Stimulated activated CD8-positive, alpha-beta memory T cell treated with anti-CD3 and anti-CD28 coated beads, Interleukin-12 subunit alpha, Interleukin-12 subunit beta, amount 100 ng/mL, for 24 hours (primary cell): ENCODE results near the gene CXCR3.

ENCODE experiments used
- DNase-seq: peaks from one replicate; pipeline ENCODE4 v3.0.0-alpha.2; 2020; ENCODE audit errors: extremely low read depth

Gene CXCR3

DNA sequence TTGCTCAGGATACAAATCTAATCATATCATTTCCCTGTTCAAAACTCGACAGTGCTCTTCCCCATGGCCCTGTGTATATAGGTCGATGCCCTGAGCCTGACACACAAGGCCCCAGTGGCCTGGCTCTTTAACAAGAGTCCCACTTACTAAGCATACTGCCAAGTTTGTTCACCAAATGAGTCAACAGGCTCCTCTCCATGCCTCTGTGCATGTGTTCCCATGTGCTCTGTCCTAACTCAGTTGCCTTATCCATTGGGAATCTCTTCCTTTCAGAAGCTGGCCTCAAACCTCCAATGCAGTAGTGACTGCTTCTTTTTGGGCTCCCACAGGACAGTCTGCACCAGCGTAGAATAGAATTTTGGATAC is 18.9 kb upstream of the CXCR3 start:
- no peak for DNase-seq

DNA sequence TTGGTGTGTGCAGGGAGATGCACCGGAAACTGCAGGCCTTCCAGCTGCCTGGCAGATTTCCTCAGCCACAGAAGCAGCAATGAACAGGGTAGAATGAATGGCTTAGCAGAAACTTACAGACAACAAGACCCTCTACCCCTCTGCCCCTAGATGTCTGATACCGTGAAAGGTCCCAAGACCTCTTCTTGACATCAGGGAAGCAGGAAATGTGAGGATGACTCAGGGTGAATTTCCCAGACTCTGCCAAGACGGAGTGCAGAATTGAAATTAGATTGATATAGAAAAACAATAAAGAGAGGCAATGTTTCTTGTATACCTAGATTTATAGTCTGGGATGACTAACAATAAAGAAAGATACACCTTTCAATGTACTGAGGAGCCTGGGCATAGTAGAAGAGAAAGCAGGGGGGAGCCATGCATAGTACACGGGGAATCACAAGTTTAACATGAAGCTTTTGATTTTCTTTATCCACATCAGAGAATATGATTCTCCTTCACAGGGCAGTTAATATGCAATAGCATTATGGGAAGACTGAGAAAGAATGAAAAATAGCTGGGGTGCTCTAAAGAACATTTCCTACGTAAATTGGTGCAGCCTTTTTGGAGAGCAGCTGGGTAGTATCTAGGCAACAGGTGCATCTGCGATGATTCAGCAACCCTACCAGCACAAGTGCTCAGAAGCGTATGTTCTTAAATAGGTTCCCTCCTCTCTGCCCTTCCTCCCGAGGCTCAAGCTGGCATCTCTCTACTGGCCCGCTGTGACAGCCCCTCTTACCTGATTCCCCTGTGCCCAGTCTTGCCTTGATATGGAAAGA is 18.3 kb upstream of the CXCR3 start:
- DNase-seq = no peak

DNA sequence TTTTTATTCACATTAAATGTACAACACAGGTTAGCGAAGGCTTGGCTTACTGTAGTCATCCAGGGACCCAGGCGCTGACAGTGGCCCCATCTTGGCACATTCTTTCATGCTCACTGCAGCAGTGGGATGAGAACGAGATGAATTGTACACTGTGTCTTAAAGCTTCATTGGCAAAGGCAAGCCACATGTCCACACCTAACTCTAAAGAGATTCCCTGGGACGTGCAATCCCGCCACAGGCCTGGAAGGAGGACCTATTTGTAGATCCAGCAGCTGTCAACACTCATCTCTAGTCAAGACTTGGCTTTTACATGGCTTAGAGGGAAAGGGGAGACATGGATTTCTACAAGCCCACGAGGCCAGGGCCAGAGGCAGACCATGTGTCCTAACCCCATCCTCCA is 16.1 kb upstream of the CXCR3 start:
- DNase-seq = no peak

GRCh38 chrX:71632923-71633657 is 14.8 kb upstream of the CXCR3 start:
- no peak for DNase-seq

DNA sequence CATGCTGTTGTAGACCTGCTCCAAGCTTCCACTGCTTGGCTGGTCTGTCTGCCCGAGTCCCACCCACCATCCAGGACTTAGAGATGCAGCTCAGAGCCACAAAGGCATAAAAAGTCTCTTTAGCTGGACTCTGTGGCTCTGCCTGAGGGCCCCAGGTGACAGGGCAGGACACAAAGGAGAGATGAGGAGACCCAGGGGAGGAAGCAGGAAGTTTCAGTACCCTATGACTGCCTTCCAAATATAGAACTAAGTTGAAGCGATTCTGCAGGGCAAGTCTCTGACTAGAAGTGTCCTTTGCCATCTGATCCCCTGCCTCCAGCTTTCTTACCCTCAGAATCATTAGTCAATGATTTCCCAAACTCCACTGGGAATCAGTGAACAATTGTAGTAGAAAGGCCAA is 11.2 kb upstream of the CXCR3 start:
- no peak for DNase-seq

- DNase-seq = no peak
Measured at GRCh38 chrX:71627588-71628404, 9.5 kb upstream of the CXCR3 start.

GRCh38 chrX:71626576-71626975 is 8.3 kb upstream of the CXCR3 start:
- DNase-seq = no peak

DNA sequence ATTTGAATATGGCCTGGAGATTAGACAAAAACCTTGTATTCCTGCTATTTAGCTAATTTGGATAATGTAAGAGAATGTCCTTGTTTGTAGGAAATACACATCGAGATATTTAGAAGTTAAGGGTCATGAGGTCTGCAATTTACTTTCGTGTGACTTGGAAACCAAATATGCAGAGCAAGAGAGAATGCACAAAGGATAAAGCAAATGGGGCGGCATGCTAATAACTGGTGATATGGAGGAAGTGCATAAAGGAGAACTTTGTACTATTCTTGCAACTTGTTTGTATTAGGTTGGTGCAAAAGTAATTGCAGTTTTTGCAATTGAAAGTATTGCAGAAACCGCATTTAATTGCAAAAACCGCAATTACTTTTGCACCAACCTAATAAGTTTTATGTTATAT is 7.2 kb upstream of the CXCR3 start:
- DNase-seq = no peak

DNA sequence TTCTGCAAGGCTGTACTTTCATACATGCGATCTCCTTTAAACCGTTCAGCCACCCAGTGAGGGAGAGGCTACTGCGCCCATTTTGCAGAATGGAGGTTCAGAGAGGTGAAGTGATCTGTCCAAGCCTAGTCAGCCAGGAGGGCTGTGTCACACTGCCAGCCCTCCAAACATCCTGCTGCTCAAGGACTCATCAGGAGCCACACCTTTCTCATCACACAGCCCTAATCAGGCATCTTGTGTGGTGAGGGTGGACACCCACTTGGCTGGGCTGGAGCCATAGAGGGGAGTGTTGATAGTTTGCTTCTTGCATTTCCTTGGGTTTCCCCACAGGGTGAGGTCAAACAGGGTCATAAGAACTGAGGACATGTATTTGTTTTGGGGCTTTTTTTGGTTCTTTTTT is 5.4 kb upstream of the CXCR3 start:
- DNase-seq = no peak

DNA sequence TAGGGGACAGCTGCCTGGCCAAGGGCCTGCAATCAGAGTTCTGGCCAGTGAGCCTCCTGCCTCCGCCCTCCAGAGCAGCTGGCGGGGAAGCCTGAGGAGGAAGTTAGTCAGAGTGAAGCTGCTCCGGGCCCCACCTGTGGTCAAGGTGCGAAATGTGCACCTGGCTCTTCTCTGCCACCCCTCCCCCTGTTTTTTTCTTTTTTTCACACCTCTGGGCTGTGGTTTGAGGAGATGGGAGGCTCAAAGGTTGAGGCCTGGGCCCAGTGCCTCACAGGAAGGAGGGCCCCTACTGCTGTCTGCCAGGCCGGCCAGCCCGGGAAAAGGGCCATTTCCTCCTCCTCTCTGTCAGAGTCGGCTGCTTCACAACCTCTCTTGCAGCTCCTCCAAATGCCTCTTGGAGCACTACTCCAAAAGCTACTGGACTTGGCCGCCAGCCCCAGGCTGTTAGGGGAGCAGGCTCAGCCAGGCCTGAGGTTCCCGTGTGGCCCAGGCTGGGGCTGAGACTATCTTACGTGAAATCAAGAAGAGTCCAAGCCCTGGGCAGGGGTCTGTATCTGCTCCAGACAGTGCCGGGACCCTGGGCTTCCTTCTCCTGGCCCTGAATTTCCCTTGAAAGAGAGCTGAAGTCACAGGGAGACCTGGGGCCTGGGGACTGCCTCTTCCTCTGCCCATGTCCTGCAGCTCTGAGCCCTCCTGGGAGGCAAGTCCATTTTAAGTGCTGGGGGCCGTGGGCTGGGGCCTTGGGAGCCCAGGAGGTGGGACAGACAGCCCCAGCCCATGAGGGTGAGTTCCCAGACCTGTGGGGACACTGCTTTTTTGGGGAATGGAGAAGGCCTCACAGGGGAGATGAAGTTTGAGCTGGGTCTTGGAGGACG is 4.5 kb upstream of the CXCR3 start:
- peak; percentile 27 for DNase-seq

- no peak for DNase-seq
Measured at GRCh38 chrX:71622032-71622575, 3.8 kb upstream of the CXCR3 start.

DNA sequence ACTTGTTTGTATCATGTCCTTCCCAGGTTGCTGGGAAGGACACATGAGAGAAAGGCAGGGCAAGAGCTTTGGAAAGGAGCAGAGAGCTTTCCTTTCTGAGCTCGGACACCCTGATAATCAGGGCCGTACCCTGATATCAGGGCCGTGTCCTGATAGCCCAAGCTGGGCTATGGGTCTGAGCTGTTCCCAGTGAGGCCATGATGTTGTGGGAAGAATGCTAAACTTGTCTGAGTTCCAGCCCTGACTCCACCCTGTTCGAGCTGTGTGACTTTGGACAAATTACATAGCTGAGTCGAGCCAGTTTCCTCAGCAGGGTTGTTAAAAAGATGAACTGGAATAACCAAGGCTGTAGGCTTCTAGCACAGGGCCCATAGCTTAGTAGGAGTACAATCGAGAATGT is 3.3 kb upstream of the CXCR3 start:
- DNase-seq = no peak

DNA sequence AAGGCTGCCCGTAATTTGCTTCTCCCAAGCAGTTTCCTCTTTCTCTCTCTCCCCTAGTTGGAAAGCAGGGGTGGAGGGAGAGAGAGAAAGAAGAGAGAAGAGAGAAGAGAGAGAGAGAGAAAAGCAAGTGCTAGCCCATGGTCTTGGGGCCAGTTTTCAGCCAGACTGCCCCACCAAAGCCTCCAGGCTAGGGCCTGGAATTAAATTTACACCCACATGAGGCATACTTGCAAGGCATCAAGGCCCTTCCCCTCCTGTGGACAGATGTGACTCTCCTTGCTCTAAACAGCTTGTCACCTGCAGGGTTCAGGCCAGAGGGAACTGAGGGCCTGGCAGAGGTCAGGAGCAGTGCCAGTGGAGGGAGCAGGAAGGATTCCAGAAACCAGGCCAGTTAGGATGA is 1.7 kb upstream of the CXCR3 start:
- DNase-seq = no peak

DNA sequence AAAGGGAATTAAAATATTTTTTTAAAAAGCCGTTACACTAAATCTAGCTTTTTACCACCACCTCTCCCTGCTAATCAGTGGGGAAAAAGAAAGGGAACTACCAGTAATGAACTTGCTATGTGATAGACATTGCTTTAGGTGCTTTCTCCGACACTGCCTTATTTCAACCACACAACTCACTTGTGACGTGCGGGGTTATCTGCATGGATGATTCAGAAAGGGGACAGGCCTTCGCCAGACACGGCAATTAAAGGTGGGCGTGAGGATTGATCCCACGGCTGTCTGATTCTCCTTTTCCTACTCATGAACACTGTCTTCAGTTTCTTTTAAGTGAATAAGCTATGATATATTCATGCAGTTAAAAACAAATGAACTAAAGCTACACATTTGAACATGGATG is 882 bp upstream of the CXCR3 start:
- DNase-seq = no peak

DNA sequence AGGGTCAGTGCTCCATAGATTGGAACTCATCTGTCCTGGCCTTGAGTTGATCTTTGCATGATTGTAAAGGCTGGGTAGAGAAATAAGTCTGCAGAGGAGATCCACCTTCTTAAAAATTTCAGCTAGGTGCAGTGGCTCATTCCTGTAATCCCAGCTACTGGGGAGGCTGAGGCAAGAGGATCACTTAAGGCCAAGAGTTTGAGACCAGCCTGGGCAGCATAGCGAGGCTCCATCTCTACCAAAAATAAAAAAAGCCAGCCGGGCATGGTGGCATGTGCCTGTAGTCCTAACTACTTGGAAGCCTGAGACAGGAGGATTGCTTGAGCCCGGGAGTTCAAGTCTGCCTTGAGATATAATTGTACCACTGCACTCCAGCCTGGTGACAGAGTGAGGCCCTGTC is 476 bp upstream of the CXCR3 start:
- no peak for DNase-seq

GRCh38 chrX:71617742-71618141 is 569 bp downstream of the CXCR3 start:
- no peak for DNase-seq

DNA sequence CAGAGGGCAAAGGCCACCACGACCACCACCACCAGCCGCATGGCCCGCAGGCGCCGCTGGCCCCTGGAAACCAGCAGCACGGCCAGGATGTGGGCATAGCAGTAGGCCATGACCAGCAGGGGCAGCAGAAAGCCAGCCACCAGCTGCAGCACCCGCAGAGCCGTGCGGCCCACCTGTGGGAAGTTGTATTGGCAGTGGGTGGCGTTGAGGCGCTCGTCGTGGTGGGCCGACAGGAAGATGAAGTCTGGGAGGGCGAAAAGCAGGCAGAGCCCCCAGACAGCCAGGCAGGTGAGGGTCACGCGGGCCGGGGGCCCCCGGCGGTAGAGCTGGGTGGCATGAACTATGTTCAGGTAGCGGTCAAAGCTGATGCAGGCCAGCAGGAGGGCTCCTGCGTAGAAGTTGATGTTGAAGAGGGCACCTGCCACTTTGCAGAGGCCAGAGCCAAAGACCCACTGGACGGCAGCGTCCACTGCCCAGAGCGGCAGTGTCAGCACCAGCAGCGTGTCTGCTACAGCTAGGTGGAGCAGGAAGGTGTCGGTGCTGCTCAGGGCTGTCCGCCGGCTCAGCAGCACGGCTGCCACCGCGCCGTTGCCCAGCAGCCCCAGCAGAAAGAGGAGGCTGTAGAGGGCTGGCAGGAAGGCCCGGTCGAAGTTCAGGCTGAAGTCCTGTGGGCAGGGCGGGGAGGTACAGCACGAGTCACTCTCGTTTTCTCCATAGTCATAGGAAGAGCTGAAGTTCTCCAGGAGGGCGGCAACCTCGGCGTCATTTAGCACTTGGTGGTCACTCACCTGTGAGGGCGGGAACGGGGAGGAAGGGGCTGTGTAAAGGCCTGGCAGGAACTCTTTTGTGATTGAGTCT is 1.4 kb downstream of the CXCR3 start:
- DNase-seq = no peak

- no peak for DNase-seq
Measured at GRCh38 chrX:71615954-71616353, 2.4 kb downstream of the CXCR3 start.

- DNase-seq = no peak
Measured at GRCh38 chrX:71615056-71615455, 3.3 kb downstream of the CXCR3 start.

GRCh38 chrX:71612256-71612655 is 6.1 kb downstream of the CXCR3 start:
- no peak for DNase-seq
